Upper lobe of left lung (tissue), 4 donors: ENCODE data around the gene PDHB.

ENCODE experiments used
- POLR2AphosphoS5 ChIP-seq, 2 donors: sonication (generic); formaldehyde crosslinking; IDR thresholded peaks; one replicate each; pipeline ENCODE4 v1.5.1; 2017; ENCODE audit warnings: antibody characterized with exemption in 2 of 2
- TF ChIP-seq, protein P1 (sequence below), 6 experiments: fragments of 450-650 bp in 4 of 6; fragments of 200-600 bp in 2 of 6; sonication (generic) in 2 of 6; IDR thresholded peaks; one replicate each; pipeline ENCODE4 v1.5.1; 2016 to 2019; ENCODE audit warnings: antibody characterized with exemption in 6 of 6

DNA sequence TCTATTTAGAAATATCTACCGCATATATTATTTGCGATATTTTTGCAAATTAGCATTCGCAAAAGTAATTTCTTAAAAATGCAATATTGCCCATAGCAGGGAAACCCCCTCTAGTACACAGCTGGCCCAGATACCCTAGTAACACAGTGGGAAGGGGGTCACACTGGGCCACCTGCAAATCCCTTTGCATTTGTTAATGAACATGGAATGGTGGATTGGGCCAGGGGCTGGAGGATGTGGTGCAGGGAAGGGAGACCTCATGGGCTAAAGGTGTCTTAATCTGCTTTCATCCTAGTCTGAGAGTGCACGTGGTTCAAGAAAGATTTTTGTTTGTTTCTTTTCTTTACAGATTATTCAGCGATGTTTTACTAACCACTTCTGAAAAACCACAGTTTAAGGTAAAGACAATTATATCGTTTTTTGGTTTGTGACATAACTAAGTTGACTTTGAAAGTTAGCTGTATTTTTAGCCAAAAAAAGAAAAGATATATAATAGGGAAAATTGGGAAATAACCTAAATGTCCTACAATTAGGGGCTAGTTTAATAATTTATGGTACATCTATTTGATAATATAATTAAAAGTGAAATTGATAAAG is 30.0 kb downstream of the PDHB start:
- TF ChIP-seq, protein P1, sequence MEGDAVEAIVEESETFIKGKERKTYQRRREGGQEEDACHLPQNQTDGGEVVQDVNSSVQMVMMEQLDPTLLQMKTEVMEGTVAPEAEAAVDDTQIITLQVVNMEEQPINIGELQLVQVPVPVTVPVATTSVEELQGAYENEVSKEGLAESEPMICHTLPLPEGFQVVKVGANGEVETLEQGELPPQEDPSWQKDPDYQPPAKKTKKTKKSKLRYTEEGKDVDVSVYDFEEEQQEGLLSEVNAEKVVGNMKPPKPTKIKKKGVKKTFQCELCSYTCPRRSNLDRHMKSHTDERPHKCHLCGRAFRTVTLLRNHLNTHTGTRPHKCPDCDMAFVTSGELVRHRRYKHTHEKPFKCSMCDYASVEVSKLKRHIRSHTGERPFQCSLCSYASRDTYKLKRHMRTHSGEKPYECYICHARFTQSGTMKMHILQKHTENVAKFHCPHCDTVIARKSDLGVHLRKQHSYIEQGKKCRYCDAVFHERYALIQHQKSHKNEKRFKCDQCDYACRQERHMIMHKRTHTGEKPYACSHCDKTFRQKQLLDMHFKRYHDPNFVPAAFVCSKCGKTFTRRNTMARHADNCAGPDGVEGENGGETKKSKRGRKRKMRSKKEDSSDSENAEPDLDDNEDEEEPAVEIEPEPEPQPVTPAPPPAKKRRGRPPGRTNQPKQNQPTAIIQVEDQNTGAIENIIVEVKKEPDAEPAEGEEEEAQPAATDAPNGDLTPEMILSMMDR (IDR thresholded peaks at IDR 0.05) = no peak
- TF ChIP-seq POLR2AphosphoS5 (IDR thresholded peaks at IDR 0.05) = no peak
